ENCODE results near the gene ALAS1.

The ALAS1 gene

GRCh38 chr3:52223449-52224408, 25.8 kb downstream of the ALAS1 start:
- H3K4me3 Mint-ChIP-seq, result no peak overlapping the region
- no peak for DNase-seq
- peaks cover 32% of the 10 kb centered on the region for H3K4me1 Mint-ChIP-seq
- H3K9me3 Mint-ChIP-seq, result no peaks in the 10 kb centered on the region
- H3K27ac Mint-ChIP-seq, result peak overlapping the region; percentile 64
- no peak for TF ChIP-seq CTCF (IDR thresholded peaks at IDR 0.05)
- no peaks in the 10 kb centered on the region for H3K36me3 Mint-ChIP-seq (ENCODE audit: low read depth)
- H3K27me3 Mint-ChIP-seq (ENCODE audit: low read depth, poor library complexity), result peaks cover 3% of the 10 kb centered on the region

GRCh38 chr3:52225452-52226228, 27.7 kb downstream of the ALAS1 start, which contains the start of gene TLR9:
TSS of gene TLR9 (minus strand) at chr3:52225645. CDS start at chr3:52225529, 116 bp downstream.
- Mint-ChIP-seq H3K27ac (no peak within 1 kb of the TSS), H3K4me3 (no peak within 1 kb of the TSS), H3K4me1 (peaks cover 19% of the 10 kb centered on the region), H3K27me3 (ENCODE audit: low read depth, poor library complexity) (peaks cover 3% of the 10 kb centered on the region), H3K9me3 (no peaks in the 10 kb centered on the region), H3K36me3 (ENCODE audit: low read depth) (peaks cover 4% of the 10 kb centered on the region)
- no peak for TF ChIP-seq CTCF (IDR thresholded peaks at IDR 0.05)
- no peak for DNase-seq

- no peak for TF ChIP-seq CTCF (IDR thresholded peaks at IDR 0.05)
- Mint-ChIP-seq H3K27me3 (ENCODE audit: low read depth, poor library complexity) (peaks cover 3% of the 10 kb centered on the region), H3K27ac (peak overlapping the region; percentile 18), H3K4me3 (no peak overlapping the region), H3K36me3 (ENCODE audit: low read depth) (peaks cover 4% of the 10 kb centered on the region), H3K9me3 (no peaks in the 10 kb centered on the region), H3K4me1 (peaks cover 18% of the 10 kb centered on the region)
- DNase-seq, result no peak
Observed at GRCh38 chr3:52226229-52226817, 28.4 kb downstream of the ALAS1 start.

GRCh38 chr3:52227117-52227516, 29.2 kb downstream of the ALAS1 start:
- no peaks in the 10 kb centered on the region for H3K9me3 Mint-ChIP-seq
- no peak overlapping the region for H3K4me3 Mint-ChIP-seq
- H3K27me3 Mint-ChIP-seq (ENCODE audit: low read depth, poor library complexity), result peaks cover 3% of the 10 kb centered on the region
- H3K27ac Mint-ChIP-seq, result no peak overlapping the region
- peaks cover 18% of the 10 kb centered on the region for H3K4me1 Mint-ChIP-seq
- DNase-seq, result no peak
- no peak for TF ChIP-seq CTCF (IDR thresholded peaks at IDR 0.05)
- H3K36me3 Mint-ChIP-seq (ENCODE audit: low read depth), result peaks cover 4% of the 10 kb centered on the region

GRCh38 chr3:52227766-52228165, 29.8 kb downstream of the ALAS1 start:
- DNase-seq, result no peak
- Mint-ChIP-seq H3K36me3 (ENCODE audit: low read depth) (peaks cover 4% of the 10 kb centered on the region), H3K27me3 (ENCODE audit: low read depth, poor library complexity) (peaks cover 3% of the 10 kb centered on the region), H3K4me1 (peaks cover 18% of the 10 kb centered on the region), H3K9me3 (no peaks in the 10 kb centered on the region), H3K4me3 (no peak overlapping the region), H3K27ac (no peak overlapping the region)
- TF ChIP-seq CTCF (IDR thresholded peaks at IDR 0.05), result no peak

Data from nephron progenitor cell (in vitro differentiated cells).